K562 (cell line): ENCODE data around the gene KRTAP5-11. TPM values are rescaled to one million over a fixed set of nuclear protein-coding genes. Genes with fewer than 3 reads are reported as not detected.
"Not testable (repeated sequence)": the region's sequence is repeated elsewhere in the genome, so short reads cannot be mapped to it uniquely, and the experiment has no call there.

Experiments
- ATAC-seq: fragments of 200-7000 bp; cut with Tn5 transposase; 3 replicates; pipeline ENCODE4 v1.9.1; 2020; ENCODE audit warnings: moderate library complexity
- BruUV-seq: library from RNA; stranded (reverse); fragments of 400-500 nt; replicated peaks from 2 replicates; lab custom pipeline; 2021; lab: Mats Ljungman, UMichigan
- CTCF ChIA-PET: fragments of 300-600 bp; formaldehyde crosslinking; extraction: SDS; loops from one replicate; lab custom pipeline; 2021; ENCODE audit warnings: low intra/inter-chr PET ratio; lab: Yijun Ruan, JAX
- POLR2A ChIA-PET: fragments of 300-600, 350-650 bp; sonication (Branson Sonifier 250); formaldehyde crosslinking; extraction: SDS; loops from one replicate; lab custom pipeline; 2021; ENCODE audit warnings: antibody characterized with exemption, inconsistent platforms; lab: Yijun Ruan, JAX
- DNase-seq, 4 experiments: peaks; one replicate each; pipeline versions ENCODE4 v3.0.0 to v3.0.0-alpha.2; 2011 to 2018; ENCODE audit warnings: low spot score in 3 of 4, mixed read lengths in 3 of 4; ENCODE audit errors: extremely low read depth in 1 of 4
- FAIRE-seq: peaks from 2 replicates; lab custom pipeline; 2011; peaks lifted over from hg19 to GRCh38; lab: Jason Lieb, UNC
- H2AFZ ChIP-seq: 2 replicates; pipeline ENCODE4 v1.6.0; 2011; ENCODE audit warnings: low read depth, low read length, control low read depth, inconsistent platforms
- H3K27ac ChIP-seq: fragments of 200-600 bp; 3 replicates; pipeline ENCODE4 v1.8.0; 2011; ENCODE audit warnings: low read depth, mild to moderate bottlenecking, control low read depth, inconsistent platforms, low read length, moderate library complexity, mixed read lengths; ENCODE audit errors: extremely low read depth
- H3K27me3 ChIP-seq, 2 experiments: fragments of 300-600 bp in 1 of 2; 2 replicates in 1 of 2; 3 replicates in 1 of 2; pipeline versions ENCODE4 v1.6.0 to v1.8.0; 2011; ENCODE audit warnings: inconsistent platforms in 2 of 2, low read length in 2 of 2, mild to moderate bottlenecking in 1 of 2, mixed read lengths in 1 of 2, moderate library complexity in 1 of 2; ENCODE audit not compliant: control insufficient read depth in 2 of 2, insufficient read depth in 2 of 2
- H3K36me3 ChIP-seq: fragments of 300-600 bp; 3 replicates; pipeline ENCODE4 v1.8.0; 2011; ENCODE audit warnings: mild to moderate bottlenecking, low read length, inconsistent platforms; ENCODE audit not compliant: control insufficient read depth, insufficient read depth
- H3K4me1 ChIP-seq, 2 experiments: fragments of 200-600 bp in 1 of 2; replicated peaks in 1 of 2; 2 replicates in 1 of 2; 3 replicates in 1 of 2; pipeline versions ENCODE4 v1.5.1 to v1.8.0; 2011; ENCODE audit warnings: inconsistent platforms in 2 of 2, low read length in 2 of 2, mild to moderate bottlenecking in 1 of 2, mixed read lengths in 1 of 2, moderate library complexity in 1 of 2; ENCODE audit not compliant: control insufficient read depth in 2 of 2, insufficient read depth in 2 of 2
- H3K4me2 ChIP-seq: 2 replicates; pipeline ENCODE4 v1.6.1; 2011; ENCODE audit warnings: low read length, control low read depth, inconsistent platforms, mixed read lengths; ENCODE audit not compliant: insufficient read depth
- H3K4me3 ChIP-seq: fragments of 200-600 bp; sonication (generic), shearing (Covaris generic); 2 replicates; pipeline ENCODE4 v1.5.1; 2016; ENCODE audit warnings: control low read depth, inconsistent platforms
- H3K79me2 ChIP-seq: fragments of 200-600 bp; 3 replicates; pipeline ENCODE4 v1.8.0; 2011; ENCODE audit warnings: low read length, inconsistent platforms; ENCODE audit not compliant: control insufficient read depth, insufficient read depth
- H3K9ac ChIP-seq, 2 experiments: 2 replicates each; pipeline versions ENCODE4 v1.6.0 to v1.6.1; 2011; ENCODE audit warnings: low read depth in 2 of 2, low read length in 2 of 2, control low read depth in 1 of 2, inconsistent platforms in 1 of 2, mild to moderate bottlenecking in 1 of 2, mixed read lengths in 1 of 2; ENCODE audit not compliant: insufficient read depth in 1 of 2
- H3K9me1 ChIP-seq: one replicate; pipeline ENCODE4 v1.6.0; 2011; ENCODE audit warnings: inconsistent platforms, mild to moderate bottlenecking, low read length, moderate library complexity; ENCODE audit not compliant: control insufficient read depth, insufficient read depth
- H3K9me3 ChIP-seq: replicated peaks from 2 replicates; pipeline ENCODE4 v1.5.1; 2011; ENCODE audit warnings: low read depth, low read length, inconsistent platforms; ENCODE audit not compliant: control insufficient read depth, insufficient read depth
- H4K20me1 ChIP-seq: replicated peaks from 2 replicates; pipeline ENCODE4 v1.6.1; 2011; ENCODE audit warnings: low read length, inconsistent platforms, mixed read lengths; ENCODE audit not compliant: control insufficient read depth, insufficient read depth
- RAD21 ChIP-seq, 2 experiments: fragments of 250-450 bp in 1 of 2; fragments of 450-650 bp in 1 of 2; sonication (Bioruptor Pico) in 1 of 2; formaldehyde crosslinking in 1 of 2; IDR thresholded peaks in 1 of 2; conservative IDR thresholded peaks in 1 of 2; 2 replicates each; pipeline versions ENCODE4 v1.4.0 to v1.8.0; 2020 to 2022; ENCODE audit warnings: mild to moderate bottlenecking in 2 of 2, moderate library complexity in 1 of 2
- REST ChIP-seq, 2 experiments: fragments of 450-650 bp; formaldehyde crosslinking in 1 of 2; IDR thresholded peaks; 2 replicates each; pipeline versions ENCODE4 v1.4.0 to v1.6.1; 2014 to 2020; ENCODE audit warnings: mild to moderate bottlenecking in 2 of 2, borderline replicate concordance in 1 of 2, low read depth in 1 of 2
- SMC3 ChIP-seq: conservative IDR thresholded peaks from 2 replicates; pipeline ENCODE4 v1.6.1; 2011; ENCODE audit warnings: low read depth, low read length, improper control_type of control experiment; ENCODE audit not compliant: insufficient read depth
- WGBS: fragments of 100-300 bp; shearing (Covaris generic); methylation state at CpG from one replicate; pipeline ENCODE4 v1.1.6; 2016; ENCODE audit warnings: low coverage, mixed read lengths; ENCODE audit not compliant: insufficient coverage; ENCODE audit errors: missing lambda C conversion rate; 5-methylcytosine and 5-hydroxymethylcytosine counted together
- in situ Hi-C: fragments of 300-500 bp; cut with MboI; formaldehyde crosslinking; loops from 4 replicates; pipeline ENCODE4 v1.15.0; 2018; ENCODE audit warnings: inconsistent platforms, mixed read lengths
- intact Hi-C: fragments of 100-400 bp; cut with micrococcal nuclease; formaldehyde crosslinking; loops from 2 replicates; pipeline ENCODE4 v1.14.2; 2022
- polyA plus RNA-seq, 8 experiments: library from polyadenylated mRNA; depleted of rRNA in 4 of 8; stranded (reverse) in 5 of 8; unstranded in 3 of 8; fragments of >200 nt; fragmentation: Nextera tagmentation in 2 of 8; fragmentation: Illumina TruSeq in 1 of 8; extraction: Ambion mirVana in 2 of 8; extraction: Trizol in 1 of 8; gene quantifications; 2 replicates each; pipeline versions ENCODE4 v1.2.1 to v1.2.3, GENCODE V29; 2011 to 2014; ENCODE audit warnings: inconsistent platforms in 1 of 8, missing spikeins in 1 of 8
- total RNA-seq, 7 experiments: library from RNA; depleted of rRNA in 6 of 7; stranded (reverse); fragments of >200 nt in 6 of 7; fragmentation: Illumina TruSeq in 2 of 7; extraction: Trizol in 2 of 7; gene quantifications; 2 replicates each; pipeline versions ENCODE4 v1.2.1 to v1.2.3, GENCODE V29; 2011 to 2021; ENCODE audit warnings: low replicate concordance in 1 of 7
- TF ChIP-seq, protein P1 (sequence below), 3 experiments: IDR thresholded peaks in 2 of 3; conservative IDR thresholded peaks in 1 of 3; 2 replicates each; pipeline ENCODE4 v1.5.1; 2011 to 2012; ENCODE audit warnings: low read length in 3 of 3, mild to moderate bottlenecking in 3 of 3, control low read depth in 2 of 3, improper control_type of control experiment in 1 of 3, inconsistent platforms in 1 of 3, low read depth in 1 of 3, mixed read lengths in 1 of 3, moderate library complexity in 1 of 3; ENCODE audit not compliant: insufficient read depth in 2 of 3

KRTAP5-11 gene
- total and polyA plus RNA-seq, 9 of the 15 experiments (the other 6 are each of a cell fraction or from before 2014, with no cell fraction given), result not detected

DNA sequence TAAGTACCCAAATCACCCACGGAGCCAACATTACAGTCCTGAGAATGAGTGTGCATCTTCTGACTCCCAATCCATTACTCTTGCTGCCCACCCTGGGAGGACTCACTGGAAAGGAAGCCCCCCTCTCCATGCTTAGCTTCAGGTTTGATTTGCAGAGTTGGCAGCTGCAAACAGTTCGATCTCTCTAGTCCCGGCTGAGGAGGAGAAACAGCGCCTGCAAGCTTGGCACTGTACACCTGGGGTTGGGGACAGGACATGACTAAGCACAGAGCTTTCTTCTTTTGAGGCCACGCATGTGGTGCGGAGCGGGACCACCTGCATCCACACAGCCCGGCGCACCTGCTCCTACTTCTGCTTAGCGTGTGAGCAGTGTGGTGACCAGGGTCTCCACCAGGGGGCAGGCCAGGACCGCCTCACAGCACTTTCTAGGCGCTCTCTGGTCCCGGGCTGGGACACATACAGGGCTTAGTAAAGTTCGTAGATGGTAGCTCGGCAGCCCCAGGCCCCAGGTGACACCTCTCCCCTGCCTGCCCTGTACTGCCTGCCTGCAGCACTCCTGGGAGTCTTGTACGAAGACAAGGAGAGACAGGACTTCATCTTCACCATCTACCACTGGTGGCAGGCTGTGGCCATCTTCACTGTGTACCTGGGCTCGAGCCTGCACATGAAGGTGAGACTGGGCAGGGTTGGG lies 22.3 kb upstream of the KRTAP5-11 start:
- H3K79me2 ChIP-seq; H3K4me1 ChIP-seq; FAIRE-seq; H3K9me1 ChIP-seq; H3K9ac ChIP-seq; ATAC-seq; H3K4me3 ChIP-seq; intact Hi-C loops; H2AFZ ChIP-seq; in situ Hi-C loops; TF ChIP-seq REST (CRISPR knock-in tag; IDR thresholded peaks at IDR 0.05; ENCODE audit: low read depth): not testable (repeated sequence)
- TF ChIP-seq, protein P1, sequence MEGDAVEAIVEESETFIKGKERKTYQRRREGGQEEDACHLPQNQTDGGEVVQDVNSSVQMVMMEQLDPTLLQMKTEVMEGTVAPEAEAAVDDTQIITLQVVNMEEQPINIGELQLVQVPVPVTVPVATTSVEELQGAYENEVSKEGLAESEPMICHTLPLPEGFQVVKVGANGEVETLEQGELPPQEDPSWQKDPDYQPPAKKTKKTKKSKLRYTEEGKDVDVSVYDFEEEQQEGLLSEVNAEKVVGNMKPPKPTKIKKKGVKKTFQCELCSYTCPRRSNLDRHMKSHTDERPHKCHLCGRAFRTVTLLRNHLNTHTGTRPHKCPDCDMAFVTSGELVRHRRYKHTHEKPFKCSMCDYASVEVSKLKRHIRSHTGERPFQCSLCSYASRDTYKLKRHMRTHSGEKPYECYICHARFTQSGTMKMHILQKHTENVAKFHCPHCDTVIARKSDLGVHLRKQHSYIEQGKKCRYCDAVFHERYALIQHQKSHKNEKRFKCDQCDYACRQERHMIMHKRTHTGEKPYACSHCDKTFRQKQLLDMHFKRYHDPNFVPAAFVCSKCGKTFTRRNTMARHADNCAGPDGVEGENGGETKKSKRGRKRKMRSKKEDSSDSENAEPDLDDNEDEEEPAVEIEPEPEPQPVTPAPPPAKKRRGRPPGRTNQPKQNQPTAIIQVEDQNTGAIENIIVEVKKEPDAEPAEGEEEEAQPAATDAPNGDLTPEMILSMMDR (IDR thresholded peaks at IDR 0.05 in 2 of 3, conservative IDR thresholded peaks at IDR 0.05 in 1 of 3; ENCODE audit: insufficient read depth in 2 of 3, low read depth in 1 of 3, low read length in 3 of 3), result 0 out of 6 replicates have a peak, but pooled peaks of 1 of the 3 experiments have one; percentile 11
- TF ChIP-seq REST (IDR thresholded peaks at IDR 0.05; ENCODE audit: borderline replicate concordance) (peak; percentile 47; the same call in 1 of the 2 replicates), SMC3 (peak; percentile 18; the same call in 1 of the 2 replicates), RAD21 (CRISPR knock-in tag; conservative IDR thresholded peaks at IDR 0.05 in 1 of 2, IDR thresholded peaks at IDR 0.05 in 1 of 2) (peak; percentile 50 to 69)
- TF ChIP-seq, all 486 proteins: peak for 4; not testable (repeated sequence) for 482
- POLR2A ChIA-PET, DNase-seq, H3K4me2 ChIP-seq, H3K27me3 ChIP-seq, H3K9me3 ChIP-seq, H4K20me1 ChIP-seq, CTCF ChIA-PET, BruUV-seq, H3K36me3 ChIP-seq, H3K27ac ChIP-seq: not testable (repeated sequence)
- 11% methylated on average over 10 of the region's 17 CpGs for WGBS
